BJ (cell line): ENCODE measurements around the gene ETS1. TPM values are rescaled to one million over a fixed set of nuclear protein-coding genes. Genes with fewer than 3 reads are reported as not detected.

ENCODE experiments used
- CTCF ChIA-PET: fragments of 350-600 bp; formaldehyde crosslinking; extraction: SDS; loops from one replicate; lab custom pipeline; 2021; ENCODE audit warnings: antibody characterized with exemption, inconsistent platforms; lab: Yijun Ruan, JAX
- POLR2A ChIA-PET: fragments of 300-600 bp; sonication (Branson Sonifier 250); formaldehyde crosslinking; extraction: SDS; loops from one replicate; lab custom pipeline; 2021; ENCODE audit warnings: antibody characterized with exemption; lab: Charles Lee
- DNase-seq: peaks from one replicate; pipeline ENCODE4 v3.0.0-alpha.2; 2011; ENCODE audit warnings: low read depth
- H3K27me3 ChIP-seq: 2 replicates; pipeline ENCODE4 v1.6.0; 2011; ENCODE audit warnings: low read length; ENCODE audit not compliant: control insufficient read depth, insufficient read depth
- H3K36me3 ChIP-seq: 2 replicates; pipeline ENCODE4 v1.5.1; 2011; ENCODE audit warnings: low read length; ENCODE audit not compliant: control insufficient read depth, insufficient read depth
- H3K4me3 ChIP-seq: 2 replicates; pipeline ENCODE4 v1.5.1; 2011; ENCODE audit warnings: low read depth, mild to moderate bottlenecking, control low read depth, low read length
- polyA plus RNA-seq: library from polyadenylated mRNA; depleted of rRNA; stranded (reverse); fragments of >200 nt; gene quantifications from 2 replicates; pipeline ENCODE4 v1.2.3, GENCODE V29; 2011
- TF ChIP-seq, protein P1 (sequence below): IDR thresholded peaks from 2 replicates; pipeline ENCODE4 v1.5.1; 2011; ENCODE audit warnings: low read depth, mild to moderate bottlenecking, control low read depth, inconsistent platforms, low read length, moderate library complexity; ENCODE audit not compliant: insufficient read depth

The ETS1 gene
- polyA plus RNA-seq, 1 experiment = 38.5 TPM

DNA sequence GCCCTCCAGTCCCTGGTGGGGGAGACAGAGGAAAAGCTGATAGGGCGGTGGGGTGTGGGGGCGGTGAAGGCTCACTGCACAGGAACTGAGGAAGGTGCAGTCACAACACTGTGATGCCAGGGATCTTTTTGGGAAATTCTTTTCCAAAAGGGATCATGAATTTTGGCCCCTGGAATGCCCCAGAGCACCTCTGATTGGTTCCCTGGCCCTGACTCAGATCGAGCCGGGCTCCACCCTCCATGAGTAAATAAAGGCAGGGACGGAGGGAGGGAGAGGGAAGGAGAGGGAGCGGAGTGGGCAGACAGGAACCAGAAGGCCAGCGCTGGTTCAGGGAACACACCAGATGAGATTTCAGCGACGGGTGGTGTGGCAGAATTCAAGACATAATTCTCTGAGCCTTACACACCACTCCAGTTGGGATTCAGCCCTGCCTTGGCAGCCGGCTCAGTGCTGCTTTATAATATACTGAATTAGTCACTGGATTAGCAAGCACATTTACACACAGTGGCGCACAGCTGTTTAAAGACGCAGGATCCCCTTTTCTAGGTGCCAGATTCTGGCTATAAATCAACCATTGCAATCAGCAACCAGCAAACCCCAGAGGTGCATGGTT lies 80.3 kb downstream of the ETS1 start:
- 0 out of 2 replicates have a peak overlapping the region, but pooled peaks have one; percentile 6 for H3K4me3 ChIP-seq
- POLR2A ChIA-PET = interaction anchor here (0.6 to 0.7 kb wide), 3 partner anchors 10 to 208 kb away, joined by 3 to 7 read pairs (median 3); no protein-coding TSS in a partner anchor

DNA sequence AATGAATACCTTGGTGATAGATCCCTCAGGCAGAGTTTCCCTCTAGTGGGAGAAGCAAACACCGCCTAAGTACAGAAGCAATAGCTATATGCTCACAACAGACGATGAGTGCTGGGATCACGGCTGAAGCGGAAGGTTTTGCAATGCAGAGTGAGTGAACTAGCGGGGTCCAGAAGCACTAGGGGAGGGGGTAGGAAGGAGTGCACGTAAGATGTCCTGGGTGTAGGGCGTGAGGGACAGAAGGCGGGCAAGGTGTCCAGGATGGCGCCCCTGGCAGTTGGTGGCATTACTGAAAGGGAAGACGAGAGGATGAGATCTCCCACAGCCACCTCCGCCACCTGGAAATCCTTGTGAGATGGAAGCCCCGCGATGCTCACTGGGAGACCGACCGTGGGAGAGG lies 81.0 kb downstream of the ETS1 start:
- DNase-seq = no peak
- TF ChIP-seq, protein P1, sequence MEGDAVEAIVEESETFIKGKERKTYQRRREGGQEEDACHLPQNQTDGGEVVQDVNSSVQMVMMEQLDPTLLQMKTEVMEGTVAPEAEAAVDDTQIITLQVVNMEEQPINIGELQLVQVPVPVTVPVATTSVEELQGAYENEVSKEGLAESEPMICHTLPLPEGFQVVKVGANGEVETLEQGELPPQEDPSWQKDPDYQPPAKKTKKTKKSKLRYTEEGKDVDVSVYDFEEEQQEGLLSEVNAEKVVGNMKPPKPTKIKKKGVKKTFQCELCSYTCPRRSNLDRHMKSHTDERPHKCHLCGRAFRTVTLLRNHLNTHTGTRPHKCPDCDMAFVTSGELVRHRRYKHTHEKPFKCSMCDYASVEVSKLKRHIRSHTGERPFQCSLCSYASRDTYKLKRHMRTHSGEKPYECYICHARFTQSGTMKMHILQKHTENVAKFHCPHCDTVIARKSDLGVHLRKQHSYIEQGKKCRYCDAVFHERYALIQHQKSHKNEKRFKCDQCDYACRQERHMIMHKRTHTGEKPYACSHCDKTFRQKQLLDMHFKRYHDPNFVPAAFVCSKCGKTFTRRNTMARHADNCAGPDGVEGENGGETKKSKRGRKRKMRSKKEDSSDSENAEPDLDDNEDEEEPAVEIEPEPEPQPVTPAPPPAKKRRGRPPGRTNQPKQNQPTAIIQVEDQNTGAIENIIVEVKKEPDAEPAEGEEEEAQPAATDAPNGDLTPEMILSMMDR = 0 out of 2 replicates have a peak, but pooled peaks have one; percentile 15
- no peak overlapping the region for H3K4me3 ChIP-seq
- no peaks in the 10 kb centered on the region for H3K27me3 ChIP-seq
- CTCF ChIA-PET = interaction anchor here (0.6 to 3.7 kb wide), 6 partner anchors 12 to 125 kb away, joined by 3 to 18 read pairs (median 4); no protein-coding TSS in a partner anchor
- H3K36me3 ChIP-seq = peaks cover 3% of the 10 kb centered on the region; the same call in 1 of the 2 replicates
- POLR2A ChIA-PET = no interaction called here

More for the DNA sequence above, 80.3 kb downstream of the ETS1 start:
- CTCF ChIA-PET = interaction anchor here (1.6 to 3.7 kb wide), 2 partner anchors 11 to 125 kb away, joined by 8 to 18 read pairs; no protein-coding TSS in a partner anchor
- TF ChIP-seq, protein P1 = no peak
- Histone ChIP-seq H3K27me3 (no peaks in the 10 kb centered on the region), H3K36me3 (peaks cover 3% of the 10 kb centered on the region; the same call in 1 of the 2 replicates)
- DNase-seq = peak; percentile 96

DNA sequence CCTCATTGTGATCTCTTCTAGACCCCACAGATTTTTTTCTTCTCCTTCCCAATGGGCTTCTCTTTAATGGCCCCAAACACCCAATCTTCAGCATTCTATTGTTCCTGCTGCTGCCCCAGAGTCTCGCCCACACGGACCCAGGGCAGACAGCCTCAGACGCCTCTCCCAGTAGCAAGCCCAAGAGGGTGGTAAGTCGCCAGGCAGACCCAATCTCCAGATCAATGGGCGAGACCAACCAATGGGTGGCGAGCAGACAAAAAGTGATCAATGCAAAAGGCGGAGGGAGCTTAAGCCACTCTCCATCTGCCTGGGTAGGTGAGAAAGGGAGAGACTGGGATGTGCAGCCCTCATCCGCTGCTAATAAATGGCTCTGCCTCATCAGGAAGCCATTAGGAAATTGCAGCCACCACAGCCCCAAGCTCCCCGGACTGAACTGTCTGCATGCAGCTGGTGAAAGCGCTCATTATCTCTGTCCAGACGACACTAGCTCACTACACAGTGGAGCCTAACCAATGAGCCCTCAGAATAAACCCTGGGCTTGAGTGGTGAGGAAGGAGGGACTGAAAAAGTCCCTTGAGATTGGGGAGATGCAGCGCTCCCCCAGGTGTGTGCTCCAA lies 81.8 kb downstream of the ETS1 start:
- H3K27me3 ChIP-seq = no peaks in the 10 kb centered on the region
- H3K4me3 ChIP-seq = no peak overlapping the region
- no peak for DNase-seq
- CTCF ChIA-PET = interaction anchor here (0.6 to 3.7 kb wide), 7 partner anchors 12 to 126 kb away, joined by 3 to 18 read pairs (median 4); no protein-coding TSS in a partner anchor
- peaks cover 3% of the 10 kb centered on the region; the same call in 1 of the 2 replicates for H3K36me3 ChIP-seq
- TF ChIP-seq, protein P1 = no peak
- POLR2A ChIA-PET = interaction anchor here (0.6 kb wide), 1 partner anchor 326 kb away, joined by 3 read pairs; no protein-coding TSS in a partner anchor

DNA sequence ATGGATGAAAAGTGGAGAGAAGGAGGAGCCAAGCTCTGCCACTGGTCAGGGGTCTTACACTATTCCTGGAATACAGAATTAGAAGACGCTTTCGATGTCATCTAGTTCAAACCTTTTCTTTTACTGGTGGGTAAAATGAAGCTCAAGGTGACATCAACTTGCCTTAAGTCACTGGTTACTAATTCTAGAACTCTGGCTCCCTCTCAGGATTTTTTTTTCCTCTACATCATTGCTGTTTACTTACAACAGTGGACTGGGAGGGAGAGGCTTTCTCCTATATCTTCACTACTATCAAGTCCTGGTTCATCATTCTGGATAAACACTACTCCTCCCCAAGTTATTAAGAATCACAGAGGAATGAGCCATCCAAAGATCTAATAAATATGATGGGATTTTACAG lies 82.9 kb downstream of the ETS1 start:
- no peaks in the 10 kb centered on the region for H3K27me3 ChIP-seq
- TF ChIP-seq, protein P1 = no peak
- H3K36me3 ChIP-seq = peaks cover 3% of the 10 kb centered on the region; the same call in 1 of the 2 replicates
- CTCF ChIA-PET = interaction anchor here (0.8 to 3.7 kb wide), 2 partner anchors 13 to 127 kb away, joined by 3 to 18 read pairs; no protein-coding TSS in a partner anchor
- POLR2A ChIA-PET = no interaction called here
- no peak for DNase-seq
- H3K4me3 ChIP-seq = no peak overlapping the region
